ENCODE data around the gene BABAM2. TPM values are rescaled to one million over a fixed set of nuclear protein-coding genes. Genes with fewer than 3 reads are reported as not detected.

Gene BABAM2
- total RNA-seq, result 10 to 100 TPM; 63.8 to 65.2 (median 64.2) TPM
- polyA plus RNA-seq, result 45.2 TPM
- long read RNA-seq, donor 1, transcript BABAM2-204 (12 exons, 1,657 nt), result major isoform, 63 of 95 reads
- long read RNA-seq, donor 1, transcript BABAM2-203 (13 exons, 1,686 nt), result minor isoform, 5 of 95 reads
- long read RNA-seq, donor 1, partial matches to known transcripts, result 6 of 95 reads
- long read RNA-seq, donor 1, other reads (novel, unspliced or antisense), result 17 of 95 reads
- long read RNA-seq, donor 2, transcript BABAM2-204 (12 exons, 1,657 nt), result major isoform, 15 of 31 reads
- long read RNA-seq, donor 2, partial matches to known transcripts, result 2 of 31 reads
- long read RNA-seq, donor 2, other reads (novel, unspliced or antisense), result 5 of 31 reads
- long read RNA-seq, donor 3, transcript BABAM2-202 (13 exons, 1,852 nt), result minor isoform, 16 of 239 reads
- long read RNA-seq, donor 3, transcript BABAM2-204 (12 exons, 1,657 nt), result major isoform, 156 of 239 reads
- long read RNA-seq, donor 3, transcript BABAM2-203 (13 exons, 1,686 nt), result minor isoform, 12 of 239 reads
- long read RNA-seq, donor 3, transcript BABAM2-201 (13 exons, 1,681 nt), result minor isoform, 8 of 239 reads
- long read RNA-seq, donor 3, partial matches to known transcripts, result 12 of 239 reads
- long read RNA-seq, donor 3, other reads (novel, unspliced or antisense), result 31 of 239 reads
- long read RNA-seq, donor 4, transcript BABAM2-204 (12 exons, 1,657 nt), result major isoform, 20 of 38 reads
- long read RNA-seq, donor 4, partial matches to known transcripts, result 3 of 38 reads
- long read RNA-seq, donor 4, other reads (novel, unspliced or antisense), result 7 of 38 reads

DNA sequence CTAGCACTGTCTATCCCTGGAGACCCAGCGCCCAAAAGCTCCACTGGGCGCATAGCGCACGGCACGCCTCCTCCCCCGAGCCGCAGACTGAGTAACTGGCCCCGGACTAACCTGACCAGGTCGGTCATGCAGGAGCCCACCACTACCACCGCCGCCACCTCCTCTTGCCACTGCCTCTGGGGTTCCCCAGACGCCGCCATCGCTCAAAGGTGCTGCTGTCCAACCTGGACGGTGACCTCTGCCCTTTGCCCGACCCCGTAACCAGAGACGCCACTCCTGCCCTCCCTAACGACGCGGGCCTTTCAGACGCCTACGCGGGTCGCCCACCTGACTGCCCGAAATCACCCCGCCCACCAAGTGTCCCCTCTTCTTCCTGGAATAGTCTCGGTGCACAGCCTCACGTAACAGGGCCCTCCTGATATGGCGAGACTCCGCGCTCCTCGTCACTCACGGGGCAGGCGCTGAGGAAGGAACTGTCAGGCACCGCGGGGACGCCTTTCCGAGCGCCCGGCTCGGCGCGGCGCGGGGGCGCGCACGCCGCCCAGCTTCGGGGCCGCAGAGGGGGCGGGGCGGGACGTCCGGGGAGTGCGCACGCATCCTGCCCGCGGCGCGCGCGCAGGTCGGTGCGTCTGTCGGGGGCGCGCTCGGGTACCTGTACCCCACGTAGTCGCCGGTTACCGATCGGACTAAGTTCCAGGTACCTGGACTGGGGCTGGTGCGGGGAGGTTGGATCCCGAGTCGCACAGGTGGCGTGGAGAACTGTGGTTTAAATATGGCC is at the start of gene BABAM2, which contains the start of gene RBKS:
BABAM2 (plus strand) TSS at position 584 of the 778 bp plus-strand sequence. CDS start 3,828 bp downstream, outside the sequence.
RBKS (minus strand) TSS at position 242 of the 778 bp plus-strand sequence; CDS start at position 200, 42 bp downstream.
- peak within 1 kb of the TSS; percentile 95 for H3K27ac ChIP-seq (ENCODE audit: low read length)
- ATAC-seq (peak; percentile 98), DNase-seq (peak; percentile 88 to 95 (median 95))
- no peaks in the 10 kb centered on the region for H3K27me3 ChIP-seq (ENCODE audit: control insufficient read depth, insufficient read depth)
- under 1% methylated on average over 79 of the region's 79 CpGs for WGBS
- H3K9me3 ChIP-seq (ENCODE audit: control insufficient read depth, low read length), result no peaks in the 10 kb centered on the region
- intact Hi-C loops (cut with DNase I), result loop anchor here in 3 of 4 donors (2.0 to 10.0 kb wide), 3 partner anchors 500 to 504 kb away; partner anchors contain the start of gene FOSL2 (in 2 of the 3)
- H3K4me1 ChIP-seq (ENCODE audit: control insufficient read depth, insufficient read depth, low read length), result no peaks in the 10 kb centered on the region
- H3K4me3 ChIP-seq (ENCODE audit: low read length), result peak within 1 kb of the TSS; percentile 66

DNA sequence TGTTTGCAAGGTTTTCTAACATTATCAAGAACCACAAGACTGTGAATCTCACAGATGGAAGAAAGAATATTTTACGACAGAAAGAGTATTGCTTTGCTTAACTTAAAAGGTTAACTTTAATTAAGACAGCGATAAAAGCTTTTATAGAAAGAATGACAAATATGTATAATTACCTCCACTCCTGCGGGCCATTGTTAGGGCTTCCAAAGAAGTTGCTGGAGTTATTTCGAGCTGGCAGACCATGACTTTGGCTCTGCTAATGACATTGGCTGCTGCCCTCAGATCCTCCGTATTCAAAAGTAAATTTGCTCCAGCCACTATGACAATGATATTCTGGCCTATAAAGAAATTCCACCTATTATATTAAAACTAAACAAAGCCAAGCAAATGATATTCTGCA is 47.6 kb upstream of the BABAM2 start:
- Histone ChIP-seq H3K27me3 (ENCODE audit: control insufficient read depth, insufficient read depth) (no peaks in the 10 kb centered on the region), H3K9me3 (ENCODE audit: control insufficient read depth, low read length) (no peaks in the 10 kb centered on the region), H3K27ac (ENCODE audit: low read length) (no peak overlapping the region), H3K4me1 (ENCODE audit: control insufficient read depth, insufficient read depth, low read length) (no peaks in the 10 kb centered on the region), H3K4me3 (ENCODE audit: low read length) (no peak overlapping the region)
- intact Hi-C loops (cut with DNase I), result no loop called here
- DNase-seq (no peak), ATAC-seq (no peak)
- WGBS, result 73% methylated on average over 5 of the region's 5 CpGs

DNA sequence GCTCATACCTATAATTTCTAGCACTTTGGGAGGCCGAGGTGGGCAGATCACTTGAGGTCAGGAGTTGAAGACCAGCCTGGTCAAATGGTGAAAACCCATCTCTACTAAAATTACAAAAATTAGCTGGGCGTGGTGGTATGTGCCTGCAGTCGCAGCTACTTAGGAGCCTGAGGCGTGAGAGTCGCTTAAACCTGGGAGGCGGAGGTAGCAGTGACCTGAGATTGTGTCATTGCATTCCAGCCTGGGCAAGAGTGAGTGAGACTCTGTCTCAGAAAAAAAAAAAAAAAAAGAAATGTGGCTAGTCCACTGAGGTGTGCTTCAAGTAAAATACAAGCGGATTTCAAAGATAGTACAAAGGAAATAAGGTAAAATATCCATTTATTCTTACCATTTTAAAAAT is 46.5 kb upstream of the BABAM2 start:
- no peak overlapping the region for H3K4me3 ChIP-seq (ENCODE audit: low read length)
- ATAC-seq, result no peak
- no peak overlapping the region for H3K27ac ChIP-seq (ENCODE audit: low read length)
- H3K4me1 ChIP-seq (ENCODE audit: control insufficient read depth, insufficient read depth, low read length), result no peaks in the 10 kb centered on the region
- 99% methylated on average over 7 of the region's 7 CpGs for WGBS
- DNase-seq, result no peak
- intact Hi-C loops (cut with DNase I), result no loop called here
- no peaks in the 10 kb centered on the region for H3K9me3 ChIP-seq (ENCODE audit: control insufficient read depth, low read length)
- H3K27me3 ChIP-seq (ENCODE audit: control insufficient read depth, insufficient read depth), result no peaks in the 10 kb centered on the region

DNA sequence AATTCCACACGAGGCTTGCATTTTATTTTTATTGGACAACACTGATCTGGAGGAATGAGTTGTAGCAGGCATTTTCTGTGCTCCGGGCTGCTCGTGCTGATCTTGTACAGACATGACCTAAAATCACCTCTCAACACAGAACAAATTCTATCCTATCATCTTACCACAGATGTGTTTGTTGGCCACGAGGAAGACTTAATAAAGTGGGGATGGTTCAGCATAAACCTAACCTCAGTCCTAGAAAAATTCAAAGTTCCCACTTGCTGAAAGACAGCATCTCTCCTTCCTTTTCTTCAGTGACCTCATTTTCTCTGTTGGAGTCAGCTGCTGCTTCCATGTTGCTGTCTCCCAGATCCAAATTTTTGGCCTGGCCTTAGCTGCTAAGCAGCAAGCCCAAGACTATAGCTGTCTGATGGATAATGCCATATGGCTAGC is 45.7 kb upstream of the BABAM2 start:
- H3K27me3 ChIP-seq (ENCODE audit: control insufficient read depth, insufficient read depth), result no peaks in the 10 kb centered on the region
- H3K27ac ChIP-seq (ENCODE audit: low read length), result no peak overlapping the region
- no peak for DNase-seq
- H3K9me3 ChIP-seq (ENCODE audit: control insufficient read depth, low read length), result no peaks in the 10 kb centered on the region
- no peak for ATAC-seq
- 49% methylated on average over 4 of the region's 4 CpGs for WGBS
- H3K4me1 ChIP-seq (ENCODE audit: control insufficient read depth, insufficient read depth, low read length), result no peaks in the 10 kb centered on the region
- intact Hi-C loops (cut with DNase I), result no loop called here
- no peak overlapping the region for H3K4me3 ChIP-seq (ENCODE audit: low read length)

DNA sequence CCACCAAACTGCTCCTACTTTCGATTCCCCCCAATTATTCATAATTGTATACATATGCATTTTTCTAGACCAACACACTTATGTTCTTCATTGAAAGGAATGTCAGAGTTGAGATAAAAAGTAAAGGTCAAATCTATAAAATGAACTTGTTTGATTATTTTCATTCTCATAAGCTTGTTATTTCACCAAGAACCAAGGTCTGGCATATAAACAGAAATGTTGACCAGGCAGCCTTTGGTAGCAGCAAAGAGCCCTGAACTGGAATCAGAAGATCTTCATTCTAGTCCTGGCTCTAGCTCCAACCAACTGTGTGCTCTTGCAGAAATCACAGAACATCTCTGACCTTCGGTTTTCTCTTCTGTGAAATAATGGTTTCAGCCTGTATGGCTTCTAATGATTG is 43.2 kb upstream of the BABAM2 start:
- no peaks in the 10 kb centered on the region for H3K4me1 ChIP-seq (ENCODE audit: control insufficient read depth, insufficient read depth, low read length)
- ATAC-seq, result no peak
- no peak overlapping the region for H3K27ac ChIP-seq (ENCODE audit: low read length)
- DNase-seq, result no peak
- intact Hi-C loops (cut with DNase I), result no loop called here
- H3K4me3 ChIP-seq (ENCODE audit: low read length), result no peak overlapping the region
- no peaks in the 10 kb centered on the region for H3K27me3 ChIP-seq (ENCODE audit: control insufficient read depth, insufficient read depth)
- WGBS, result 91% methylated on average over 2 of the region's 2 CpGs
- H3K9me3 ChIP-seq (ENCODE audit: control insufficient read depth, low read length), result no peaks in the 10 kb centered on the region

DNA sequence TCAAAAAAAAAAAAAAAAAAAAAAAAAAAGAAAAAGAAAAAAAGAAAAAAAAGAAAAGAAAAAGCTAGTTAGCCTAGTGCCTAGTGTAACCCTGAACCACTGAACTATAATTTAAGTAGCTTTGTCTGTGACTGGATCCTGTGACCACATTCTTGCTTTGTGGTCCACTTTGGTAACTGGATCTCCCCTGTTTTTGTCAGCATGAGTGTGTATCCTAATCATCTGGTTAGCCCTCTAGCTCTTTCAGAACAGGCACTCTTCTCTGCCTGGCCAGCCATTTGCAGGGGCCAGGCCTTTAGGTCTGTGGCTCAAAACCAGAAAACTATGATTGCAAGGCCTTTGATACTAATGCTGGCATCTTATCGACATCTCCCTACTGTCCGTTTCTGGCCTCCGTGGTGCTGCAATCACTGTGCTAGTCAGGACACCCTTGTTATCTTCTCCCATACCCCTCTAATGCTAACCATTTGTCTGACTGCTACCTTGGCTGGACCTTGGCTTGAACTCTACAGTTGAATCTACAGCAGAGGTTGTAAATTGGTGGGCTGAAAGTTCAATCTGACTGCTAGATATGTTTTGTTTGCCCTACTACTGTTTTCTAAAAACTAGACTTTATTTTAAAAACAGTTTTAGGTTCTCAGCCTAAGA is 40.8 kb upstream of the BABAM2 start:
- ATAC-seq (no peak), DNase-seq (no peak)
- WGBS, result 81% methylated on average over 3 of the region's 3 CpGs
- H3K9me3 ChIP-seq (ENCODE audit: control insufficient read depth, low read length), result no peaks in the 10 kb centered on the region
- H3K27me3 ChIP-seq (ENCODE audit: control insufficient read depth, insufficient read depth), result no peaks in the 10 kb centered on the region
- H3K27ac ChIP-seq (ENCODE audit: low read length), result no peak overlapping the region
- H3K4me1 ChIP-seq (ENCODE audit: control insufficient read depth, insufficient read depth, low read length), result peaks cover 1% of the 10 kb centered on the region
- intact Hi-C loops (cut with DNase I), result no loop called here
- H3K4me3 ChIP-seq (ENCODE audit: low read length), result no peak overlapping the region

DNA sequence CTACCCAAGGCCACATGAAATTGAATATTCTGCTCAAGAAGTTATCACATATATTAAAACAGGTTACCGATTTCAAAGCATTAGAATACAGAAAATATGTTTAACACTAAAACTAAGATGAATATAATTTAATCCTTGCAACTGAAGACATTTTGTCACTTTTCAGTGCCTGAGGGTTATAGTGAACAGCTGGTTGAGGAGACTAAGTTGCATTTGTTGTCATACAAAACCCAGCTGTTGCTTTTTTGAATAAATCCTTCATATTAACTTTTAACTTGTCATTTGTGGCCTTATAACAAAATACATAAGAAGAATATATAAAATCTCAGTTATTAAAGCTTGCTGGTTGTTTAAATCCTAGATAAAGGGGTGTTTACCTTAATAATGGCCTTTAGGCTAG is 37.8 kb upstream of the BABAM2 start:
- no peak overlapping the region for H3K27ac ChIP-seq (ENCODE audit: low read length)
- peaks cover 1% of the 10 kb centered on the region for H3K4me1 ChIP-seq (ENCODE audit: control insufficient read depth, insufficient read depth, low read length)
- no peaks in the 10 kb centered on the region for H3K9me3 ChIP-seq (ENCODE audit: control insufficient read depth, low read length)
- no peak overlapping the region for H3K4me3 ChIP-seq (ENCODE audit: low read length)
- intact Hi-C loops (cut with DNase I), result no loop called here
- 91% methylated on average over 1 of the region's 1 CpG for WGBS
- ATAC-seq (no peak), DNase-seq (no peak)
- no peaks in the 10 kb centered on the region for H3K27me3 ChIP-seq (ENCODE audit: control insufficient read depth, insufficient read depth)

DNA sequence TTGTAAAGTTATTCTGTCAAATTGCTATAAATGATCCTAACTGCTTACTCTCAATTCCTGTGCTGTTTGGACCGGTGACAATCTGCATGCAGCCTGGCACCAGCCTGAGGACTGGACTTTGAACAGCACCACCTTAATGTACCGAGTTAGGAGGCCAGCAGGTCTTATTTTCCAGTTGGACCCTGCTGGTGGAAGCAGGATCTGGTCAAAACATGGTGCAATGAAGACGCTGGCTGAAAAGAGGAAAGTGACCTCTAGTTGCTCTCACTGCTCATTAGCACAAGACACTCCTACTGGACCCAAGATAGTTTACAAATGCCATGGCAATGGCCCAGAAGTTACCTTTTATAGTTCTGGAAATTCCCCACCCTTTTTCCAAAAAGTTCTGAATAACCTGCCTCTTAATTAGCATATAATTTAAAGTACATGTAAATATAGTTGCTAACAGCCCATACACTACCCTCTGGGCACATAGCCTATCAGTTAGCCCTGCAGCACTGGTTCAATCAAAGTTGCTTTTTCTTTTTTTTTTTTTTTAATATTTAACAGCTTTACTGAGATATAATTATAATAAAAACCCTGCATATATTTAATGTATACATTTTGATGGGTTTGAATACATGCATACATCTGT is 36.2 kb upstream of the BABAM2 start:
- Histone ChIP-seq H3K4me3 (ENCODE audit: low read length) (no peak overlapping the region), H3K27ac (ENCODE audit: low read length) (no peak overlapping the region), H3K4me1 (ENCODE audit: control insufficient read depth, insufficient read depth, low read length) (peaks cover 1% of the 10 kb centered on the region), H3K27me3 (ENCODE audit: control insufficient read depth, insufficient read depth) (no peaks in the 10 kb centered on the region), H3K9me3 (ENCODE audit: control insufficient read depth, low read length) (no peaks in the 10 kb centered on the region)
- WGBS, result 80% methylated on average over 3 of the region's 3 CpGs
- DNase-seq, result no peak
- no peak for ATAC-seq
- intact Hi-C loops (cut with DNase I), result no loop called here

DNA sequence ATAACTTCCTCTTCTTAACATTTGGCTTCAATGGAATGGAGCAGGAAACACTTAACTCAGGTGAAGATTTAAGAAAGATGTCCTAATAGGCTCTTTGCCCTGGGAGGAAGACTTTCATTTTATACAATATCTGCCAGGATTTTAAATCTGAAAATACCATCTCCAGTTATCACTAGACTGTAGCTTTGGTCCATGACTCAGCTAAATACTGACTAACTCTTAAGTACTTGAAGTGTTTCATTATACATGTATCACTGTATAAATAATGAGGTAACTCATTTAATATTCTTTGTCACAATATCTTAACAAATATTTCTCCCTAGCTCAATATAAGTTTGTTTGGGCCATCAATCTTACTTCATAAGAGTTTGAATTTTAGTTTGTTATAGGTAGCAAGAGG is 35.1 kb upstream of the BABAM2 start:
- Histone ChIP-seq H3K27me3 (ENCODE audit: control insufficient read depth, insufficient read depth) (no peaks in the 10 kb centered on the region), H3K4me1 (ENCODE audit: control insufficient read depth, insufficient read depth, low read length) (peaks cover 1% of the 10 kb centered on the region), H3K4me3 (ENCODE audit: low read length) (no peak overlapping the region), H3K9me3 (ENCODE audit: control insufficient read depth, low read length) (no peaks in the 10 kb centered on the region), H3K27ac (ENCODE audit: low read length) (no peak overlapping the region)
- ATAC-seq (no peak), DNase-seq (no peak)
- intact Hi-C loops (cut with DNase I), result no loop called here

DNA sequence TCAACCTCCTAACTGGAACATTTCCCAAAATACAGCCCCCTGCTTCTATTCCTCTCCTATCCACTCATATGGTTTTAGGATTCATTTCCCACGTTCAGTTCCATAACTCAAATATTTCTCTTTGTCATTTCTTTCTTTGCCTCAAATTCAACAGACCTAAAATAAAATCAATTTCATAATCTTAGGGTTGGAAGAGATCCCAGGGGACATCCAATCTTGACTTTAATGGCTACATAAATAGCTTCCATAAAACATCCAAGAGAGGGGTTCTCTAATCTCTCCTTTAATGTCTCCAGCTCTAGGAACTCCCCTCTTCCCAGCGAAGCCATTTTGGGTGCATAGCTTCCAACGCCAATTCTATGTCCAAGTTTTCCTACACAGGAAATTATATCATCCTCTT is 34.1 kb upstream of the BABAM2 start:
- Histone ChIP-seq H3K4me3 (ENCODE audit: low read length) (no peak overlapping the region), H3K9me3 (ENCODE audit: control insufficient read depth, low read length) (no peaks in the 10 kb centered on the region), H3K4me1 (ENCODE audit: control insufficient read depth, insufficient read depth, low read length) (peaks cover 1% of the 10 kb centered on the region), H3K27me3 (ENCODE audit: control insufficient read depth, insufficient read depth) (no peaks in the 10 kb centered on the region), H3K27ac (ENCODE audit: low read length) (no peak overlapping the region)
- DNase-seq (no peak), ATAC-seq (no peak)
- WGBS, result 48% methylated on average over 3 of the region's 3 CpGs
- intact Hi-C loops (cut with DNase I), result no loop called here

Data from right cardiac atrium (tissue), 5 donors.